NCI-H1092 (cell line): Measurements from ENCODE around the gene ZNF567.

ENCODE experiments used
- DNase-seq: peaks from one replicate; lab custom pipeline; 2025; lab: John Stamatoyannopoulos, UW

ZNF567 gene

GRCh38 chr19:36750066-36750691 lies 62.8 kb downstream of the ZNF567 start:
- no peak for DNase-seq
